Tibial artery (tissue), 4 donors: ENCODE results near the gene AMHR2.
A peak's percentile ranks its signal among the peaks of the same experiment; 100 is the strongest.
"Not testable (repeated sequence)": the region's sequence is repeated elsewhere in the genome, so short reads cannot be mapped to it uniquely, and the experiment has no call there.

Experiments
- DNase-seq, 2 donors: peaks; one replicate each; pipeline ENCODE4 v3.0.0-alpha.2; 2019
- H3K27ac ChIP-seq, 2 donors: fragments of 200-600 bp; sonication (generic) in 1 of 2; 1 replicate in 1 of 2; 2 replicates in 1 of 2; pipeline ENCODE4 v1.5.1; 2018 to 2019; ENCODE audit warnings: mild to moderate bottlenecking in 1 of 2
- H3K27me3 ChIP-seq, 2 donors: fragments of 200-600 bp; sonication (generic) in 1 of 2; one replicate each; pipeline versions ENCODE4 v1.5.1 to v1.6.0; 2016 to 2019
- H3K36me3 ChIP-seq, 3 donors: fragments of 200-600 bp; sonication (generic) in 2 of 3; one replicate each; pipeline ENCODE4 v1.5.1; 2016 to 2019; ENCODE audit warnings: mild to moderate bottlenecking in 2 of 3
- H3K4me1 ChIP-seq, 4 donors: fragments of 200-600 bp; sonication (generic) in 2 of 4; 1 replicate in 3 of 4; 2 replicates in 1 of 4; pipeline ENCODE4 v1.5.1; 2016 to 2019
- H3K4me3 ChIP-seq, 2 donors: fragments of 200-600 bp; sonication (generic) in 1 of 2; 1 replicate in 1 of 2; 2 replicates in 1 of 2; pipeline ENCODE4 v1.5.1; 2018 to 2019; ENCODE audit warnings: mild to moderate bottlenecking in 2 of 2
- H3K9me3 ChIP-seq, 3 donors: fragments of 200-600 bp; sonication (generic) in 1 of 3; one replicate each; pipeline ENCODE4 v1.5.1; 2016 to 2019
- intact Hi-C: fragments of 100-400 bp; cut with DNase I; formaldehyde crosslinking; loops from one replicate; pipeline ENCODE4 v1.15.0; 2023; ENCODE audit warnings: low total_unique reads
- TF ChIP-seq, protein P1 (sequence below), 2 experiments: fragments of 200-600 bp in 1 of 2; fragments of 450-650 bp in 1 of 2; IDR thresholded peaks; one replicate each; pipeline ENCODE4 v1.5.1; 2017 to 2019; ENCODE audit warnings: antibody characterized with exemption in 2 of 2, mild to moderate bottlenecking in 1 of 2, moderate library complexity in 1 of 2

The AMHR2 gene

DNA sequence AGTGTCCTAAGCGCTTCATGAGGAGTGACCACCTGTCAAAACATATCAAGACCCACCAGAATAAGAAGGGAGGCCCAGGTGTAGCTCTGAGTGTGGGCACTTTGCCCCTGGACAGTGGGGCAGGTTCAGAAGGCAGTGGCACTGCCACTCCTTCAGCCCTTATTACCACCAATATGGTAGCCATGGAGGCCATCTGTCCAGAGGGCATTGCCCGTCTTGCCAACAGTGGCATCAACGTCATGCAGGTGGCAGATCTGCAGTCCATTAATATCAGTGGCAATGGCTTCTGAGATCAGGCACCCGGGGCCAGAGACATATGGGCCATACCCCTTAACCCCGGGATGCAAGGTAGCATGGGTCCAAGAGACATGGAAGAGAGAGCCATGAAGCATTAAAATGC is 12.7 kb upstream of the AMHR2 start:
- Histone ChIP-seq H3K4me3 (no peak overlapping the region), H3K27ac (no peak overlapping the region), H3K27me3 (no peaks in the 10 kb centered on the region), H3K9me3 (no peaks in the 10 kb centered on the region), H3K36me3 (peaks cover 62 to 89% (median 71%) of the 10 kb centered on the region in 3 donors), H3K4me1 (peaks cover 0 to 17% (median 2%) of the 10 kb centered on the region in 4 donors)
- intact Hi-C loops, result no loop called here
- DNase-seq, result peak in 1 of 2 donors; percentile 44
- TF ChIP-seq, protein P1, sequence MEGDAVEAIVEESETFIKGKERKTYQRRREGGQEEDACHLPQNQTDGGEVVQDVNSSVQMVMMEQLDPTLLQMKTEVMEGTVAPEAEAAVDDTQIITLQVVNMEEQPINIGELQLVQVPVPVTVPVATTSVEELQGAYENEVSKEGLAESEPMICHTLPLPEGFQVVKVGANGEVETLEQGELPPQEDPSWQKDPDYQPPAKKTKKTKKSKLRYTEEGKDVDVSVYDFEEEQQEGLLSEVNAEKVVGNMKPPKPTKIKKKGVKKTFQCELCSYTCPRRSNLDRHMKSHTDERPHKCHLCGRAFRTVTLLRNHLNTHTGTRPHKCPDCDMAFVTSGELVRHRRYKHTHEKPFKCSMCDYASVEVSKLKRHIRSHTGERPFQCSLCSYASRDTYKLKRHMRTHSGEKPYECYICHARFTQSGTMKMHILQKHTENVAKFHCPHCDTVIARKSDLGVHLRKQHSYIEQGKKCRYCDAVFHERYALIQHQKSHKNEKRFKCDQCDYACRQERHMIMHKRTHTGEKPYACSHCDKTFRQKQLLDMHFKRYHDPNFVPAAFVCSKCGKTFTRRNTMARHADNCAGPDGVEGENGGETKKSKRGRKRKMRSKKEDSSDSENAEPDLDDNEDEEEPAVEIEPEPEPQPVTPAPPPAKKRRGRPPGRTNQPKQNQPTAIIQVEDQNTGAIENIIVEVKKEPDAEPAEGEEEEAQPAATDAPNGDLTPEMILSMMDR (IDR thresholded peaks at IDR 0.05), result no peak

DNA sequence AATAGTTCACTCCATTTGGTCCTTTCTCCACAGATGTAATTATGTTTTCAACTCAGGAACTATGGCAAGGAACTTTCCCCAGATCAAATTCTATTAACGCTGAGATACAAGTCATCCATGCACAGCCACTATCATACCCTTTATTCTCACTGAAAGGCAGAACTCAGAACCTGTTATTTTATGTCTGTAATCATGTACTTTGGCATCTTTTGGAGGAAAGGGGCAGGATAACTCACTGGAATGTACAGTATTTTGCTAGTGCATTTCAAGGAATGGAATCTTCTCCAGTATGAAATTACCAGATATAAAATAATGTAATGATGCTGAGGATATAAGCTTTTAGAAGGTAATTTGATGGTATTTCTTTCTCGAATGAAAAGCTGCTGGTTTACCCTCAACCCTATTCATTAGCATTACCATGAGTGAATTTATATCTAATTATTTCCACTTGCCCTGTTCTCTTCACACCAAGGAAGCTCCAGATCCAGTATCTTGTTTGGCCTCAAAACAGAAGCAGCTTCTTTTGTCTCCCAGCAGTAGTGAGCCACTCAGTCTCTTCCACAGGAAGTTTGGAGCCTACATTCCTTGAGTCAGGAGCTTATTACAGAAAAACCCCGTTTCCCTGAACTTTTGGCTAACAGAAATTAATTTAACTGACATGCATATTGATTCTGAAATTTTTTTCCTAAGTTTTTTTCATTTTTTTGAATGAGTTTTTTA is 10.0 kb upstream of the AMHR2 start:
- no peak overlapping the region for H3K27ac ChIP-seq
- DNase-seq, result peak in 1 of 2 donors; percentile 12
- no peaks in the 10 kb centered on the region for H3K27me3 ChIP-seq
- TF ChIP-seq, protein P1 (IDR thresholded peaks at IDR 0.05), result no peak
- H3K36me3 ChIP-seq, result peaks cover 39 to 62% (median 48%) of the 10 kb centered on the region in 3 donors
- peaks cover 0 to 18% (median 2%) of the 10 kb centered on the region in 4 donors for H3K4me1 ChIP-seq
- H3K4me3 ChIP-seq, result no peak overlapping the region
- intact Hi-C loops, result no loop called here
- no peaks in the 10 kb centered on the region for H3K9me3 ChIP-seq

GRCh38 chr12:53414756-53415417 is 8.8 kb upstream of the AMHR2 start:
- no peak overlapping the region for H3K27ac ChIP-seq
- peak in 1 of 2 donors; percentile 7 for DNase-seq
- intact Hi-C loops, result no loop called here

DNA sequence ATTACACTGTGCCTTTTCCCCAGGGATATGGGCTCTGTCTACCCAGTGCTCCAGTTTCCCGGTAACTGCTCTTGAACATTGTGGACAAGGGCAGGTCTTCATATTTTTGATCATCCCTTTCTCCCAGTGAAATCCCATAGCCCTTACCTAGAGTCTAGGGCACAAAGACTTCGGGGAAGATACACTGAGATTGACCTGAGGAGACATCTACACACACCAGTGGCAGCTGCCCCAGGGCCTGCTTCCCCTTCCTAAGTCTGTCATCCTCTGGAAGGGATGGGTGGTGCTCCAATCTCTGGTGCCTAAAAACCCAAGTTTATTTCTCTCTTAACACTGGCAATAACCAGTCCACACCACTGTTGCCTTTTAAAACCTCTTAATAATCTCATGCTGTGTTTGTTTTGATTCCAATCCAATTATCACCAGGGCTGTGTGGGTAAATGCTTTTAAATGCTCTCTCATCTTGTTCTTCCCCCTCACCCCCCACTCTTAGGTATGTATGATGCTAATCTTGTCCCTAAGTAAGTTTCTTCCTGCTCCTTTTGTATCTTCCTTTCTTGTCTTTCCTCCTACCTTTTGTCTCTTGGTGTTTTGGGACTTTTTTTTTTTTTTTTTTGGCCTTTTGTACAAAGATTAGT is 7.8 kb upstream of the AMHR2 start:
- H3K27me3 ChIP-seq, H3K9me3 ChIP-seq, H3K27ac ChIP-seq, H3K4me3 ChIP-seq, intact Hi-C loops: not testable (repeated sequence)
- peak in 1 of 2 donors; percentile 19 for DNase-seq
- Histone ChIP-seq H3K36me3 (peaks cover 17 to 40% (median 26%) of the 10 kb centered on the region in 3 donors), H3K4me1 (peaks cover 0 to 19% (median 2%) of the 10 kb centered on the region in 4 donors)

More at GRCh38 chr12:53414756-53415417, 8.8 kb upstream of the AMHR2 start:
- Histone ChIP-seq H3K36me3 (peaks cover 27 to 50% (median 35%) of the 10 kb centered on the region in 3 donors), H3K9me3 (no peaks in the 10 kb centered on the region), H3K4me3 (no peak overlapping the region), H3K27me3 (no peaks in the 10 kb centered on the region), H3K4me1 (peaks cover 0 to 18% (median 2%) of the 10 kb centered on the region in 4 donors)
- TF ChIP-seq, protein P1 (IDR thresholded peaks at IDR 0.05), result no peak

DNA sequence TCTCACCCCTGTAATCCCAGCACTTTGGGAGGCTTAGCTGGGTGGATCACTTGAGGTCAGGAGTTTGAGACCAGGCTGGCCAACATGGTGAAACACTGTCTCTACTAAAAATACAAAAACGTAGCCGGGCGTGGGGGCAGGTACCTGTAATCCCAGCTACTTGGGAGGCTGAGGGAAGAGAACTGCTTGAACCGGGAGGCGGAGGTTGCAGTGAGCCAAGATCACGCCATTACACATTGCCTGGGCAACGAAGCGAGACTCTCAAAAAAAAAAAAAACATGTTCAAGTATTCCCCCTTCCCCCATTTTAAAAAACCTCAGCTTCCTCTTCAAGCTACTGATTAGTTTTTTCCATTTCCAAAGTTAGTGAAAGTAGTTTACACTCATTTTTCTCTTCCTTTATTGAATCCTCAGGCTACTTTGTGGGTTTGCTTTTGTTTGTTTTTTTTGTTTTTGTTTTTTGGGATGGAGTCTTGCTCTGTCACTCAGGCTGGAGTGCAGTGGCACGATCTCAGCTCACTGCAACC is 6.3 kb upstream of the AMHR2 start:
- H3K27ac ChIP-seq, H3K9me3 ChIP-seq, H3K27me3 ChIP-seq, H3K4me3 ChIP-seq, intact Hi-C loops, DNase-seq: not testable (repeated sequence)
- H3K36me3 ChIP-seq, result peaks cover 3 to 25% (median 11%) of the 10 kb centered on the region in 3 donors
- peaks cover 0 to 21% (median 7%) of the 10 kb centered on the region in 4 donors for H3K4me1 ChIP-seq

- peaks cover 0 to 18% (median 7%) of the 10 kb centered on the region in 4 donors for H3K4me1 ChIP-seq
- TF ChIP-seq, protein P1 (IDR thresholded peaks at IDR 0.05), result no peak
- peak in 1 of 2 donors; percentile 38 for DNase-seq
- intact Hi-C loops, result no loop called here
- peaks cover 0 to 16% (median 4%) of the 10 kb centered on the region in 3 donors for H3K36me3 ChIP-seq
- H3K9me3 ChIP-seq, result no peaks in the 10 kb centered on the region
- no peak overlapping the region for H3K27ac ChIP-seq
- no peaks in the 10 kb centered on the region for H3K27me3 ChIP-seq
- H3K4me3 ChIP-seq, result no peak overlapping the region
Observed at GRCh38 chr12:53418221-53418620, 5.4 kb upstream of the AMHR2 start.
